ES-I3 (cell line): ENCODE results near the gene SLC25A42.
"Not testable (repeated sequence)": the region's sequence is repeated elsewhere in the genome, so short reads cannot be mapped to it uniquely, and the experiment has no call there.

Source experiments
- H3K36me3 ChIP-seq: 2 replicates; pipeline ENCODE4 v1.6.1; 2013; ENCODE audit warnings: mild to moderate bottlenecking, low read length, control low read depth, moderate library complexity; ENCODE audit not compliant: insufficient read depth
- H3K4me1 ChIP-seq: 2 replicates; pipeline ENCODE4 v1.6.1; 2013; ENCODE audit warnings: mild to moderate bottlenecking, control low read depth, low read length; ENCODE audit not compliant: insufficient read depth
- H3K9ac ChIP-seq: 2 replicates; pipeline ENCODE4 v1.6.1; 2013; ENCODE audit warnings: low read depth, mild to moderate bottlenecking, low read length, moderate library complexity
- H3K9me3 ChIP-seq: 2 replicates; pipeline ENCODE4 v1.6.1; 2013; ENCODE audit warnings: mild to moderate bottlenecking, low read length, moderate library complexity; ENCODE audit not compliant: control insufficient read depth, insufficient read depth

The SLC25A42 gene, protein sequence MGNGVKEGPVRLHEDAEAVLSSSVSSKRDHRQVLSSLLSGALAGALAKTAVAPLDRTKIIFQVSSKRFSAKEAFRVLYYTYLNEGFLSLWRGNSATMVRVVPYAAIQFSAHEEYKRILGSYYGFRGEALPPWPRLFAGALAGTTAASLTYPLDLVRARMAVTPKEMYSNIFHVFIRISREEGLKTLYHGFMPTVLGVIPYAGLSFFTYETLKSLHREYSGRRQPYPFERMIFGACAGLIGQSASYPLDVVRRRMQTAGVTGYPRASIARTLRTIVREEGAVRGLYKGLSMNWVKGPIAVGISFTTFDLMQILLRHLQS

GRCh38 chr19:19063183-19064097 lies at the start of gene SLC25A42:
TSS of gene SLC25A42 (plus strand) at chr19:19063994. CDS start at chr19:19096125, 32,131 bp downstream.
- no peaks in the 10 kb centered on the region for H3K9me3 ChIP-seq
- peak within 1 kb of the TSS; percentile 49 for H3K9ac ChIP-seq
- H3K36me3 ChIP-seq: no peaks in the 10 kb centered on the region
- H3K4me1 ChIP-seq: no peaks in the 10 kb centered on the region

- H3K36me3 ChIP-seq: peaks cover 44% of the 10 kb centered on the region
- H3K9ac ChIP-seq: no peak overlapping the region
- no peaks in the 10 kb centered on the region; the same call in 1 of the 2 replicates for H3K9me3 ChIP-seq
- H3K4me1 ChIP-seq: no peaks in the 10 kb centered on the region
Measured at GRCh38 chr19:19021115-19021514, 42.7 kb upstream of the SLC25A42 start.

GRCh38 chr19:19022380-19022961 lies 41.3 kb upstream of the SLC25A42 start:
- H3K9me3 ChIP-seq: no peaks in the 10 kb centered on the region
- H3K9ac ChIP-seq: no peak overlapping the region
- H3K4me1 ChIP-seq: no peaks in the 10 kb centered on the region
- peaks cover 35% of the 10 kb centered on the region for H3K36me3 ChIP-seq

DNA sequence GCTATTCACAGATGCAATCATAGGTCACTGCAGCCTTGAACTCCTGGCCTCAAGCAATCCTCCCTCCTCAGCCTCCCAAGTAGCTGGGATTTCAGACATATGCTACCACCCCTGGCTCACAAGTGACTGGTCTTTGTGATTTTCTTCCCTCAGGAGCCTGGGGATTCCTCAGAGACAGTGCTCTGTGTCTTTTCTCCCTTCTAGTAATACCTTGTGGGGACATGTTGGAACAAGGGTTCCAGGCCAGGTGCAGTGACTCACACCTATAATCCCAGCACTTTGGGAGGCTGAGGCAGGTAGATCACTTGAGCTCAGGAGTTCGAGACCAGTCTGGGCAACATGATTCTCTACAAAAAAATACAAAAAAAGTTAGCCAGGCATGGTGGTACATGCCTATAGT lies 40.4 kb upstream of the SLC25A42 start:
- not testable (repeated sequence) for H3K9me3 ChIP-seq, H3K9ac ChIP-seq, H3K4me1 ChIP-seq
- peaks cover 37% of the 10 kb centered on the region for H3K36me3 ChIP-seq

GRCh38 chr19:19025861-19026260 lies 37.9 kb upstream of the SLC25A42 start:
- H3K9me3 ChIP-seq: no peaks in the 10 kb centered on the region
- peaks cover 40% of the 10 kb centered on the region for H3K36me3 ChIP-seq
- H3K9ac ChIP-seq: no peak overlapping the region
- H3K4me1 ChIP-seq: no peaks in the 10 kb centered on the region

GRCh38 chr19:19026299-19026971 lies 37.4 kb upstream of the SLC25A42 start:
- H3K9me3 ChIP-seq: no peaks in the 10 kb centered on the region
- no peak overlapping the region for H3K9ac ChIP-seq
- peaks cover 40% of the 10 kb centered on the region for H3K36me3 ChIP-seq
- no peaks in the 10 kb centered on the region for H3K4me1 ChIP-seq

DNA sequence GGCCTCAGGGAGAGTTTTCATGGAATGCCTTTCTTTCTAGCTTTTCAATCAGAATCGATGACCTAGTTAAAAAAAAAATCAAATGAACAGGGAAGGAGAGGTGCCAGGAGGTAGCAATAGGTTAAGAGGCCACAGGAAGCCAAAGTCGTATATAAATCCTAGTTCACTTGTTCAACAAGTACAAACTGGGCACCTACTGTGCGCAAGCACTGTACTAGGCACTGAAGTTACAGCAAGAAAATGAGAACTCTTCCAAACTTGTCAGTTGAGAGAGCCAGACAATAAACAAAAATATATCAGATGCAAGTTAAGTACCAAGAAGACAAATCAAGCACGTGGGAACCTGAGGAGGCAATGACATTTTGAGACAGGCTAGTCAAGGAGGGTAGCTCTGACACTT lies 36.6 kb upstream of the SLC25A42 start:
- H3K4me1 ChIP-seq: no peaks in the 10 kb centered on the region; the same call in 1 of the 2 replicates
- peaks cover 40% of the 10 kb centered on the region for H3K36me3 ChIP-seq
- no peak overlapping the region for H3K9ac ChIP-seq
- no peaks in the 10 kb centered on the region for H3K9me3 ChIP-seq

DNA sequence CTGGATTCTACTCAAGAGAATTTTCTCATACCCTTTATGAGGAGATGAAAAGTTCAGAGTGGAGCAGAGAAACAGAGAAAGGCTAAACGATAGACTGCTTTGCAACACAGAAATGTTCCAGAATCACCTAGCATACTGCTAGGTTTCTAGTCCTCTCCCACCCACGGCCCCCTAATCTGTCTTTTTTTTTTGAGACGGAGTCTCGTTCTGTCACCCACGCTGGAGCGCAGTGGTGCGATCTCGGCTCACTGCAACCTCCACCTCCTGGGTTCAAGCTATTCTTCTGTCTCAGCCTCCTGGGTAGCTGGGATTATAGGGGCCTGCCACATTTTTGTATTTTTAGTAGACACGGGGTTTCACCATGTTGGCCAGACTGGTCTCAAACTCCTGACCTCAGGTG lies 35.3 kb upstream of the SLC25A42 start:
- Histone ChIP-seq H3K4me1 (no peaks in the 10 kb centered on the region; the same call in 1 of the 2 replicates), H3K36me3 (peaks cover 30% of the 10 kb centered on the region), H3K9ac (no peak overlapping the region), H3K9me3 (no peaks in the 10 kb centered on the region)

GRCh38 chr19:19031891-19032290 lies 31.9 kb upstream of the SLC25A42 start:
- no peaks in the 10 kb centered on the region for H3K9me3 ChIP-seq
- no peak overlapping the region; the same call in 1 of the 2 replicates for H3K9ac ChIP-seq
- H3K36me3 ChIP-seq: peaks cover 14% of the 10 kb centered on the region

DNA sequence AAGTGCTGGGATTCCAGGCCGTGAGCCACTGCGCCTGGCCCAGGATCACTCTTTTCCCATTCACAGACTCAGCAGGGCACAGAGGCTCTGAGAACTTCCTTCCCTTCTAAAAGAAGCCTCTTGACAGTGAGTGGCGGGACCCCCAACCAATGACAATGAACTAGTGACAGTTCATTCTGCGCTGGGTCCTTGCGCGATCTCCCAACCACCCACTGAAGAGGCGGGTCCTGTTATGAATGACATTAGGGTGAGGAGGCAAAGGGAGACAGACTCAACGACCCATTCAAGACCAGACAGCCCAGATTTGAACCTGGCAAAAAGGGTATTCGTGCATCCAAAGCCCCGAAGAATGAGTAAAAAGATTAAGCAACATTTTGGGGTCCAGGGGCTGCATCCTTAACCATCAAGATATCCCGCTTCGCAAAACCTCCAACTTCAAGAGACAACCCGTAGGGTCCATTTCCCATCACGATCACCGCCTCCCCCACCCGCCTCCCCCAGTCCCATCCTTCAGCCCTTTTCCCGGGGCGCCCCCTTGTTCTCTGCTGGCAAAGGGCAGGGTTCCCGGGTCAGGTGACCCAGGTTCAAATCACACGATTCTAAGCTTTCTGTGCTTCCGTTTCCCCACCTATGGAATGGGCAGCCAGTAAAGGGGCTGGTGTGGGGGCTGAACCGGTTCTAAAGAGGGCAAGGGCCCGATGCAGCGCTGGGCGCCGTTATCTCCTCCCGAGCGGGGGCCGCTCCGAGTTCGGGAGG lies 31.2 kb upstream of the SLC25A42 start:
- peaks cover 12% of the 10 kb centered on the region for H3K36me3 ChIP-seq
- H3K4me1 ChIP-seq: no peaks in the 10 kb centered on the region; the same call in 1 of the 2 replicates
- H3K9me3 ChIP-seq: peaks cover 6% of the 10 kb centered on the region; the same call in 1 of the 2 replicates
- peak overlapping the region; percentile 89 for H3K9ac ChIP-seq

More at GRCh38 chr19:19031891-19032290, 31.9 kb upstream of the SLC25A42 start:
- H3K4me1 ChIP-seq: no peaks in the 10 kb centered on the region; the same call in 1 of the 2 replicates

- Histone ChIP-seq H3K9me3 (peaks cover 11% of the 10 kb centered on the region; the same call in 1 of the 2 replicates), H3K9ac (peak overlapping the region; percentile 89), H3K36me3 (peaks cover 14% of the 10 kb centered on the region), H3K4me1 (no peaks in the 10 kb centered on the region; the same call in 1 of the 2 replicates)
Measured at GRCh38 chr19:19033176-19033425, 30.7 kb upstream of the SLC25A42 start.

- peaks cover 11% of the 10 kb centered on the region; the same call in 1 of the 2 replicates for H3K9me3 ChIP-seq
- H3K4me1 ChIP-seq: no peaks in the 10 kb centered on the region; the same call in 1 of the 2 replicates
- peaks cover 12% of the 10 kb centered on the region for H3K36me3 ChIP-seq
- peak within 1 kb of the TSS; percentile 89 for H3K9ac ChIP-seq
Measured at GRCh38 chr19:19033426-19034203, 30.2 kb upstream of the SLC25A42 start, which contains the start of the genes ARMC6 and SUGP2. TSS of gene ARMC6 (plus strand) at chr19:19033603. CDS start at chr19:19034210, 607 bp downstream. TSS of gene SUGP2 (minus strand) at chr19:19033517. CDS start at chr19:19031071, 2,446 bp downstream.
